Mononuclear cell (primary cell): Measurements from ENCODE around the gene DARS2. TPM values are rescaled to one million over a fixed set of nuclear protein-coding genes. Genes with fewer than 3 reads are reported as not detected.

Experiments used
- H3K27me3 ChIP-seq: 2 replicates; pipeline ENCODE4 v1.6.0; 2011; ENCODE audit warnings: low read length, control low read depth; ENCODE audit not compliant: insufficient read depth
- H3K4me1 ChIP-seq: 2 replicates; pipeline ENCODE4 v1.5.1; 2011; ENCODE audit warnings: mild to moderate bottlenecking, low read length, control low read depth; ENCODE audit not compliant: insufficient read depth
- H3K4me3 ChIP-seq: 2 replicates; pipeline ENCODE4 v1.5.1; 2011; ENCODE audit warnings: mild to moderate bottlenecking, low read length, moderate library complexity
- H3K9me3 ChIP-seq: 2 replicates; pipeline ENCODE4 v1.5.1; 2011; ENCODE audit warnings: low read depth, mild to moderate bottlenecking, control low read depth, low read length
- total RNA-seq: library from RNA; depleted of rRNA; stranded (reverse); fragments of >200 nt; gene quantifications from one replicate; pipeline ENCODE4 v1.2.3, GENCODE V29; 2012

Gene DARS2
- total RNA-seq, 1 donor, result 2.4 TPM

DNA sequence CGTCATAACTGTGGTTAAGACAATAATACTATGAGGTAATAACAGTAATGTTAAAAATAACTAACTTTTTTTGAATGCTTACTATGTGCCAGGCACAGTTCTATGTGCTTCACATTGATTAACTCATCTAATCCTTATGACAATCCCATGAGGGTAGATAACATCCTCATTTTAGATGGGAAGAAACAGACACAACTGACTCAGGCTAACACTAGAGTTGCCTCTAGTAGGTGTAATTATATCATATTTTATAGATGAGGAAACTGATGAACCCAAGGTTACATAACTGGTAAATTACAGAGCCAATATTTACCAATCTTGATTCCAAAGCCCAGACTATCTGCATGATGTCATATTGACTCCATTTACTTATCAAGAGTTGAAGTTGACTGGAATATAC is 69.1 kb downstream of the DARS2 start:
- H3K4me1 ChIP-seq, result no peaks in the 10 kb centered on the region
- no peaks in the 10 kb centered on the region for H3K9me3 ChIP-seq
- H3K27me3 ChIP-seq, result no peaks in the 10 kb centered on the region
- no peak overlapping the region for H3K4me3 ChIP-seq

DNA sequence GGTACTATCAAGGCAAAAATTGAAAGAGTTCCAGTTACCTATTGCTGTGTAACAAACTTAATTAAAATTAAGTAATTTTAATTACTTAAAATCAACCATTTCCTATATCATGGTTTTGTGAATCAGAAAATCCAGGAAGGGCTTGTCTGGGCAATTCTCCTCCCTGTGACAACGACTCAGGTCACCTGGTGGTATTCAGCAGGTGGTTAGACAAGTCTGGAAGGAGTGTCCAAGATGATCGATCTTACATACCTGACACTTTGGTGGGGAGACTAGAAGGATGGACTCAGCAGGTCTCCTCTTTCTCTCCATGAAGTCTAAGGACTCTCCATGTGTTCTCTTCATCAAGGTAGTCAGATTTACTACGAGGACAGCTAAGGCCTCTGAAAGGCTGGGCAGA is 69.7 kb downstream of the DARS2 start:
- Histone ChIP-seq H3K9me3 (no peaks in the 10 kb centered on the region), H3K4me3 (no peak overlapping the region), H3K27me3 (no peaks in the 10 kb centered on the region), H3K4me1 (no peaks in the 10 kb centered on the region)

DNA sequence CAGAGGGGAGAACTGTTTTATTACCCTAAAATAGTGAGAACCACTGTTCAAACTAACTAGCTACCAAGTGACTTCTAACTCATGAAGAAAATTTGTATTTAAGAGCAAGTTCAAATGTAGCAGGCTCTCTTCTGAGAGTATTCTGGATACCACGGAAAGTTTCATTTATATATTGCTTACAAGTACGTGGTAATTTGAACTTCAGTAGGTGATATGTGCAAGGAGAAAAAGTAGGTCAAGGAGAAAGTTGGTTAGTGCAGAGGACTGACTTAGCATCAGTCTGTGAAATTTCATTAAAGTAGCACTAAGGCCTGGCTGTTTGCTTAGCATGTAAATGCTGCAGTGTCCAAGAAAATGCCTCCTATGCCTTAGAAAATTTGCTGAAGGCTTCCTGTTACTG is 76.0 kb downstream of the DARS2 start:
- Histone ChIP-seq H3K4me3 (no peak overlapping the region), H3K27me3 (no peaks in the 10 kb centered on the region), H3K4me1 (no peaks in the 10 kb centered on the region), H3K9me3 (no peaks in the 10 kb centered on the region)

DNA sequence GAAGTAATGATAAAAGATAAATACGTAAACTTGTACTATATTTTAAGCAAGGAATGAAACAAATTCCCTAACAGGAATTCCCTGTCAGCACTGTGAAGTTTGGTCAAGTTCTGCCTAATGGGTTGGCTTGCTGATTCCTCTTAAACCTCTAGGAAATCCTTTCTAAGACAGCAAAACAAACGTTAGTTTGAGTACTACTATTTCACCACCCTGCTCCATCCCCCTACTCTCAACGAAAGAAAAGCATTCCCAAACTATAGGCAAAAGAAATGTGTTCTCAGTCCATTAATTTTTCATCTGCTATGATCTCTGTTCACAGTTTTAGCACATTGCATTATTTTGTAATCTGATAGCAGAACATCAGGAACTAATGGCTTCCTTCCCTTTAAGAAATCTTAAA is 76.5 kb downstream of the DARS2 start:
- Histone ChIP-seq H3K4me3 (no peak overlapping the region), H3K4me1 (no peaks in the 10 kb centered on the region), H3K9me3 (no peaks in the 10 kb centered on the region), H3K27me3 (no peaks in the 10 kb centered on the region)

DNA sequence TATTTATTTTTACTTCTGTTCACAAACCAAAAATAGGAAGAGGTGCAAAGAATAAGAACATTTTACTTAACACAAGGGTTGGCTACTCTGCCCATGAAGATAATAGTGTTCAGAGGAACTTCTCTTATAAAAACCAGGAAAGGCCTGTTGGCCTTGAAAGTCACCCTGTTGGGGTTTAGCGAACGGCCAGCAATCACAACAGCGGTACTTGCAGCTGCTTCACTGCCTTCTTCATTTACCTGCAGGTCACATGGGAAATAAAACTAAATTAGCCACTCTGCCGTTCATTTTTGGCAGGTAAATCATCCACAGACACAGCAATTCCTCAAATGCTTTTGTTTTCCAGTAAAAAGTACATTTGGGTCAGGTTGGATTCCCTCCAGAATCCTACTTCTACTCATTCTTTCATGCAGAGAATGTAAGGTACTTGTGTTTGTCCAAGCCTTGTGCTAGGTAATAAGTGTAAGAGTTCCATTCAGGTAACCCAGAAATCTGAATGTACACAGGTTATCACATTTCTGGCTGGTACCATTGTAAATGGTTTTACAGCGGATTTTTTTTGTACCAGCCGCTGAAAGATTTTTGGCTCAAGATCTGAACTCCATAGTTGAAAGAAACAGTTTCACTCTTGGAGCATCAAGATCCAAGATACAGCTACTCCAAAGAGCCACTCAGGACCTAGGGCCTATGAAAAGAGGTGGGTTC is 79.5 kb downstream of the DARS2 start:
- Histone ChIP-seq H3K9me3 (no peaks in the 10 kb centered on the region), H3K4me3 (no peak overlapping the region), H3K27me3 (no peaks in the 10 kb centered on the region), H3K4me1 (no peaks in the 10 kb centered on the region)

Other genes with a start within 250 kb of the DARS2 start
- gene SLC9C2, start 221.6 kb upstream of the DARS2 start, total RNA-seq, result not detected
- not detected for gene TEX50, start 189.3 kb upstream of the DARS2 start, total RNA-seq
- gene ANKRD45, start 154.8 kb upstream of the DARS2 start, total RNA-seq, result 0.10 TPM
- gene KLHL20, start 109.7 kb upstream of the DARS2 start, total RNA-seq, result 31.8 TPM
- gene CENPL, start 210 bp downstream of the DARS2 start, total RNA-seq, result 5.2 TPM
- gene GAS5, start 43.3 kb downstream of the DARS2 start, total RNA-seq, result 745 TPM
- gene ZBTB37, start 43.7 kb downstream of the DARS2 start, total RNA-seq, result 13.4 TPM
- 0.10 TPM for gene SERPINC1, start 92.7 kb downstream of the DARS2 start, total RNA-seq
- gene RC3H1, start 197.7 kb downstream of the DARS2 start, total RNA-seq, result 61.0 TPM